Epithelial cell of proximal tubule (primary cell): Measurements from ENCODE around the gene GAREM2. TPM values are rescaled to one million over a fixed set of nuclear protein-coding genes. Genes with fewer than 3 reads are reported as not detected.
A peak's percentile ranks its signal among the peaks of the same experiment; 100 is the strongest.

Experiments
- DNase-seq: peaks from one replicate; pipeline ENCODE4 v3.0.0-alpha.2; 2011; ENCODE audit warnings: low read depth
- H3K4me3 ChIP-seq: 2 replicates; pipeline ENCODE4 v1.5.1; 2011; ENCODE audit warnings: low read depth, mild to moderate bottlenecking, low read length
- CTCF ChIP-seq: conservative IDR thresholded peaks from 2 replicates; pipeline ENCODE4 v1.5.1; 2012; ENCODE audit warnings: low read depth, mild to moderate bottlenecking, low read length
- total RNA-seq: library from RNA; depleted of rRNA; stranded (reverse); fragments of >200 nt; gene quantifications from 2 replicates; pipeline ENCODE4 v1.2.3, GENCODE V29; 2015

The GAREM2 gene
- total RNA-seq, 1 donor from 2014 or later: 1.9 TPM

GRCh38 chr2:26179446-26179913, 6.6 kb downstream of the GAREM2 start:
- DNase-seq: no peak
- TF ChIP-seq CTCF: no peak
- H3K4me3 ChIP-seq: no peak overlapping the region

- DNase-seq: no peak
Measured at GRCh38 chr2:26182441-26182840, 9.6 kb downstream of the GAREM2 start.

GRCh38 chr2:26182887-26183630, 10.2 kb downstream of the GAREM2 start:
- no peak for TF ChIP-seq CTCF
- no peak for DNase-seq

More at GRCh38 chr2:26182441-26182840, 9.6 kb downstream of the GAREM2 start:
- TF ChIP-seq CTCF: no peak
- no peak overlapping the region for H3K4me3 ChIP-seq

GRCh38 chr2:26184121-26184520, 11.2 kb downstream of the GAREM2 start:
- H3K4me3 ChIP-seq: peak overlapping the region; percentile 47
- TF ChIP-seq CTCF: no peak
- no peak for DNase-seq

More at GRCh38 chr2:26182887-26183630, 10.2 kb downstream of the GAREM2 start:
- no peak overlapping the region for H3K4me3 ChIP-seq

- peak overlapping the region; percentile 58 for H3K4me3 ChIP-seq
- peak; percentile 9 for DNase-seq
- peak; percentile 52 for TF ChIP-seq CTCF
Measured at GRCh38 chr2:26184555-26185303, 11.8 kb downstream of the GAREM2 start.

GRCh38 chr2:26185304-26185928, 12.5 kb downstream of the GAREM2 start:
- no peak for TF ChIP-seq CTCF
- no peak for DNase-seq
- H3K4me3 ChIP-seq: peak overlapping the region; percentile 58
